ENCODE results near the gene PHETA1.
"Not testable (repeated sequence)": the region's sequence is repeated elsewhere in the genome, so short reads cannot be mapped to it uniquely, and the experiment has no call there.

The PHETA1 gene

DNA sequence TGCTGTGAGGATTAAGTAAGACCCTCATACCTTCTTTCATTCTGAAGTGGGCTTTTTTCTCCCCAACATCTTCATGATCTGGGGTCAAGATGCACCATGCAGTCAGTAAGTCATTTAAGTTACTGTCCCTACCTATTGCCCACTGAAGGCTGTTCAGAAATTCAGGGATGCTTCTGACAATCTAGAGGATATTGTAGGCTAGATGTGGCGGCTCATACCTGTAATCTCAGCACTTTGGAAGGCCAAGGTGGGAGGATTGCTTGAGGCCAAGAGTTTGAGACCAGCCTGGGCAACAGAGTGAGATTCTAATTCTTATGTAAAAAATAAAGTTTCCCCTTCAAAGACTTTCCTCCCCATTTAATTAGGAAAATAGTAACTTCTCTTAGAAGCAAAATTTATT, 28.7 kb downstream of the PHETA1 start:
- Histone ChIP-seq H3K27me3 (ENCODE audit: control insufficient read depth in 2 of 2, insufficient read depth in 2 of 2, low read length in 2 of 2) (no peaks in the 10 kb centered on the region), H3K9me3 (ENCODE audit: control insufficient read depth in 2 of 2, low read length in 2 of 2) (no peaks in the 10 kb centered on the region), H3K36me3 (ENCODE audit: control insufficient read depth in 2 of 2, insufficient read depth in 2 of 2, low read length in 2 of 2) (no peaks in the 10 kb centered on the region), H3K27ac (ENCODE audit: low read depth in 2 of 2, low read length in 2 of 2) (no peak overlapping the region), H3K4me1 (ENCODE audit: control insufficient read depth in 2 of 2, insufficient read depth in 2 of 2, low read length in 2 of 2) (no peaks in the 10 kb centered on the region), H3K4me3 (ENCODE audit: low read length in 2 of 2) (no peak overlapping the region), H3K9ac (ENCODE audit: low read depth in 1 of 2, low read length in 2 of 2) (no peak overlapping the region)

DNA sequence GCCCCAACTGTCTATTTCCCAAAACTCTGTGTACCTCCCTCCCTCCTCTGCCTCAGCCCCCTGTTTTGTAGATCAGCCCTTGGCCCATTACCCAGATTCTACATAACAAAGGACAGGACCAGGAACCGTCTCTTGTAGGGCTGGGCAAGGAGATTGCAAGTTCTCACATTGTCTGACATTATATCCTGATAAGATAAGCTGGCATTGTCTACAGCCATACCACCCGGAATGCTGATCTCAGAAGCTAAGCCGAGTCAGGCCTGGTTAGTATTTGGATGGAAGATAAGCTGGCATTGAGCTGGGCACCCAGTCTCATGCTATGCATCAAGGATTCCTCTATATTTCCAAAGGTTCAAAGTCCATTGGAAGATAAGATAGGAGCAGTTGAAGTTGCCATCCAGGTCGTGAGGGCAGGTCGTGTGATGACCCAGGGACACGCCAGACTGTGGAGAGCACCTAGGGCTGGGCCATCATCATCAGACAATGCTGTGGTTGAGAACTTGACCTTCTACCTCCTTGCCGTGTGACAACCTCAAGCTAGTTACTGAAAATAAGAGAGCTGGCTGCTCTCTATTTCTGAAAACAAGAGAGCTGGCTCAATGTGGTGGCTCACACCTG, 29.5 kb downstream of the PHETA1 start:
- H3K9ac ChIP-seq (ENCODE audit: low read depth in 1 of 2, low read length in 2 of 2): no peak overlapping the region
- H3K27ac ChIP-seq (ENCODE audit: low read depth in 2 of 2, low read length in 2 of 2): no peak overlapping the region
- no peaks in the 10 kb centered on the region for H3K36me3 ChIP-seq (ENCODE audit: control insufficient read depth in 2 of 2, insufficient read depth in 2 of 2, low read length in 2 of 2)
- no peak overlapping the region for H3K4me3 ChIP-seq (ENCODE audit: low read length in 2 of 2)
- no peaks in the 10 kb centered on the region for H3K4me1 ChIP-seq (ENCODE audit: control insufficient read depth in 2 of 2, insufficient read depth in 2 of 2, low read length in 2 of 2)
- H3K9me3 ChIP-seq (ENCODE audit: control insufficient read depth in 2 of 2, low read length in 2 of 2): no peaks in the 10 kb centered on the region
- H3K27me3 ChIP-seq (ENCODE audit: control insufficient read depth in 2 of 2, insufficient read depth in 2 of 2, low read length in 2 of 2): no peaks in the 10 kb centered on the region

DNA sequence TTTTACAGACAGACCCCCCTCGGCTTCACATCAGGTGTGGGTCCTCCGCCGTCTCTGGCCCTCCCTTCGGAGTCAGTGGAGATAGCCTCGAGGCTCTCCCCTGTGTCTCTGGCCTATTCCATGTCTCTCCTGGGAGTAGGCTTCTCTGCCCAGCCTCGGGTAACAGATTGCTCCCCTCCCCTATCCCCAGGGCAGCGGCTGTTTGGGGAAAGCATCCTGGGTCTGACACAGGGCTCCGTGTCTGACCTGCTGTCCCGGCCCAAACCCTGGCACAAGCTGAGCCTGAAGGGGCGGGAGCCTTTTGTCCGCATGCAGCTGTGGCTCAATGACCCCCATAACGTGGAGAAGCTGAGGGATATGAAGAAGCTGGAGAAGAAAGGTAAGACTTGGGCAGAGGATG, 30.8 kb downstream of the PHETA1 start:
- Histone ChIP-seq H3K27me3 (ENCODE audit: control insufficient read depth in 2 of 2, insufficient read depth in 2 of 2, low read length in 2 of 2) (no peaks in the 10 kb centered on the region), H3K27ac (ENCODE audit: low read depth in 2 of 2, low read length in 2 of 2) (no peak overlapping the region), H3K9me3 (ENCODE audit: control insufficient read depth in 2 of 2, low read length in 2 of 2) (no peaks in the 10 kb centered on the region)

DNA sequence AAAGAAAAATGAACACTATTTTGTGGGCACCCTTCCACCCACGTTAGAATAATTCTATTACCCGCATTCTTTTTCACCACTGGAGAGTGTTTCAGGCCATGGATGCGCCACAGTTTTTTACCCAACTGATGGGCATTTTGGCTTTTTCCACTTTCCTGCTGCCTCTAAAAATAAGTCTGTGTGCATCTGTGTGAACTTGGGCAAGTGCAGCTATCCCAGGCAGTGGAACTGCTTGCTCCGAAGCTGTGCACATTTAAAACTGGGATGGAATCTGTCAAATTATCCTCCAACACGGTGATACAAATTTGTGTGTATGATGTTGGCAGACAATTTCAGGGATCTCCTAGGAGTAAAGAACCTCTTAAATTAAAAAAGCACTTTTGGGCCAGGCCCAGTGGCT, 31.5 kb downstream of the PHETA1 start:
- no peaks in the 10 kb centered on the region for H3K4me1 ChIP-seq (ENCODE audit: control insufficient read depth in 2 of 2, insufficient read depth in 2 of 2, low read length in 2 of 2)
- H3K27me3 ChIP-seq (ENCODE audit: control insufficient read depth in 2 of 2, insufficient read depth in 2 of 2, low read length in 2 of 2): no peaks in the 10 kb centered on the region
- no peaks in the 10 kb centered on the region for H3K36me3 ChIP-seq (ENCODE audit: control insufficient read depth in 2 of 2, insufficient read depth in 2 of 2, low read length in 2 of 2)
- H3K9me3 ChIP-seq (ENCODE audit: control insufficient read depth in 2 of 2, low read length in 2 of 2): no peaks in the 10 kb centered on the region
- H3K4me3 ChIP-seq (ENCODE audit: low read length in 2 of 2): no peak overlapping the region
- H3K9ac ChIP-seq (ENCODE audit: low read depth in 1 of 2, low read length in 2 of 2): no peak overlapping the region
- no peak overlapping the region for H3K27ac ChIP-seq (ENCODE audit: low read depth in 2 of 2, low read length in 2 of 2)

More for the DNA sequence above, 30.8 kb downstream of the PHETA1 start:
- no peak overlapping the region for H3K9ac ChIP-seq (ENCODE audit: low read depth in 1 of 2, low read length in 2 of 2)
- no peaks in the 10 kb centered on the region for H3K36me3 ChIP-seq (ENCODE audit: control insufficient read depth in 2 of 2, insufficient read depth in 2 of 2, low read length in 2 of 2)
- no peaks in the 10 kb centered on the region for H3K4me1 ChIP-seq (ENCODE audit: control insufficient read depth in 2 of 2, insufficient read depth in 2 of 2, low read length in 2 of 2)
- no peak overlapping the region for H3K4me3 ChIP-seq (ENCODE audit: low read length in 2 of 2)

DNA sequence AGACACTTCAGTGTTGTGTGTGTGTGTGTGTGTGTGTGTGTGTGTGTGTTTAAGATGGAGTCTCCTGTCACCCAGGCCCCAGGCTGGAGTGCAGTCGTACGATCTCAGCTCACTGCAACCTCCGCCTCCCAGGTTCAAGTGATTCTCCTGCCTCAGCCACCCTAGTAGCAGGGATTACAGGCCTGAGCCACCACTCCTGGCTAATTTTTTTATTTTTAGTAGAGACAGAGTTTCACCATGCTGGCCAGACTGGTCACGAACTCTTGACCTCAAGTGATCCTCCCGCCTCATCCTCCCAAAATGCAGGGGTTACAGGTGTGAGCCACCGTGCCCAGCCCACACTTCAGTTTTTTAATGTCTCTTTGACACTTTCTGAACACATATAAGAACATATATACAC, 32.5 kb downstream of the PHETA1 start:
- H3K9ac ChIP-seq (ENCODE audit: low read depth in 1 of 2, low read length in 2 of 2); H3K9me3 ChIP-seq (ENCODE audit: control insufficient read depth in 2 of 2, low read length in 2 of 2); H3K36me3 ChIP-seq (ENCODE audit: control insufficient read depth in 2 of 2, insufficient read depth in 2 of 2, low read length in 2 of 2); H3K4me3 ChIP-seq (ENCODE audit: low read length in 2 of 2); H3K4me1 ChIP-seq (ENCODE audit: control insufficient read depth in 2 of 2, insufficient read depth in 2 of 2, low read length in 2 of 2); H3K27ac ChIP-seq (ENCODE audit: low read depth in 2 of 2, low read length in 2 of 2); H3K27me3 ChIP-seq (ENCODE audit: control insufficient read depth in 2 of 2, insufficient read depth in 2 of 2, low read length in 2 of 2): not testable (repeated sequence)

DNA sequence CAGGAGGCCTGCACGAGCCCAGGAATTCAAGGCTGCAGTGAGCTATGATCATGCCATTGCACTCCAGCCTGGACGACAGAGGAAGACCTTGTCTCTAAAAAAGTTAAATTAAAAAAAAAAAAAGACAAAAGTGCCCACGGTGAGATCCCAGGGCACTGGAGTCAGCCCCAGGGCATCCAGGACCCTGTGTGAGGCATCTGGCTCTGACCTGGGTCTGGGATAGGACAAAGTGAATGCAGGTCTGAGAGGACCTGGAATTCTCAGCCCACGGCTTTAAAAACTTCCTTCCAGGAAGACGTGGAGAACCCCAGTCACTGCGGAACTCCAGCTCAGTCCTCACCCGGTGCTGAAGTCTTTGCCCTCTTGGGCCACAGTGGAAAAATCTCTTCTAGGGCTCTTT, 33.1 kb downstream of the PHETA1 start:
- Histone ChIP-seq H3K4me3 (ENCODE audit: low read length in 2 of 2) (no peak overlapping the region), H3K4me1 (ENCODE audit: control insufficient read depth in 2 of 2, insufficient read depth in 2 of 2, low read length in 2 of 2) (no peaks in the 10 kb centered on the region), H3K9ac (ENCODE audit: low read depth in 1 of 2, low read length in 2 of 2) (no peak overlapping the region), H3K27ac (ENCODE audit: low read depth in 2 of 2, low read length in 2 of 2) (no peak overlapping the region), H3K36me3 (ENCODE audit: control insufficient read depth in 2 of 2, insufficient read depth in 2 of 2, low read length in 2 of 2) (no peaks in the 10 kb centered on the region), H3K27me3 (ENCODE audit: control insufficient read depth in 2 of 2, insufficient read depth in 2 of 2, low read length in 2 of 2) (no peaks in the 10 kb centered on the region), H3K9me3 (ENCODE audit: control insufficient read depth in 2 of 2, low read length in 2 of 2) (no peaks in the 10 kb centered on the region)

DNA sequence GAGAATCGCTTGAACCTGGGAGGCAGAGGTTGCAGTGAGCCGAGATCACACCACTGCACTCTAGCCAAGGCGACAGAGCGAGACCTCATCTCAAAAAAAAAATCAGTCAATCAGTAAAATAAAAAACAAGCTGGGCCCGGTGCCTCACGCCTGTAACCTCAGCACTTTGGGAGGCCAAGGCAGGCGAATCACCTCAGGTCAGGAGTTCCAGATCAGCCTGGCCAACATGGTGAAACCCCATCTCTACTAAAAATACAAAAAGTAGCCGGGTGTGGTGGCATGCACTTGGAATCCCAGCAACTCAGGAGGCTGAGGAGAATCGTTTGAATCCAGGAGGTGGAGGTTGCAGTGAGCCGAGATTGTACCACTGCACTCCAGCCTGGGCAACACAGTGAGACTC, 33.6 kb downstream of the PHETA1 start:
- not testable (repeated sequence) for H3K9ac ChIP-seq (ENCODE audit: low read depth in 1 of 2, low read length in 2 of 2); H3K36me3 ChIP-seq (ENCODE audit: control insufficient read depth in 2 of 2, insufficient read depth in 2 of 2, low read length in 2 of 2); H3K27ac ChIP-seq (ENCODE audit: low read depth in 2 of 2, low read length in 2 of 2); H3K4me3 ChIP-seq (ENCODE audit: low read length in 2 of 2); H3K9me3 ChIP-seq (ENCODE audit: control insufficient read depth in 2 of 2, low read length in 2 of 2); H3K27me3 ChIP-seq (ENCODE audit: control insufficient read depth in 2 of 2, insufficient read depth in 2 of 2, low read length in 2 of 2); H3K4me1 ChIP-seq (ENCODE audit: control insufficient read depth in 2 of 2, insufficient read depth in 2 of 2, low read length in 2 of 2)

DNA sequence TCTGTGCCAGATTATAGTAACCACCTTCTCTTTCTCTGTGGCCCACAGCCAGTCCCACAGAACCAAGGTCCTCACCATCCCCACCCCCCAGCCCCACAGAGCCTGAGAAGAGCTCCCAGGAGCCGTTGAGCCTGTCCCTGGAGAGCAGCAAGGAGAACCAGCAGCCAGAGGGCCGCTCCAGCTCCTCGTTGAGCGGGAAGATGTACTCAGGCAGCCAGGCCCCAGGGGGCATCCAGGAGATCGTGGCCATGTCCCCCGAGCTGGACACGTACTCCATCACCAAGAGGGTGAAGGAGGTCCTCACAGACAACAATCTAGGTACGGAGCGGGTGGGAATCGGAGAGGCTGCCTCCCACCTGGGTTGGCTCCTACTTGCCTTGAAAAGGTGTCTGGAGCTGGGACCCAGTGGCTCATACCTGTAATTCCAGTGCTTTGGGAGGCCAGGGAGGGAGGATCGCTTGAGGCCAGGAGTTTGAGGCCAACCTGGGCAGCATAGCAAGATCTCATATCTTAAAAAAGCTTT, 34.4 kb downstream of the PHETA1 start:
- Histone ChIP-seq H3K9me3 (ENCODE audit: control insufficient read depth in 2 of 2, low read length in 2 of 2) (no peaks in the 10 kb centered on the region), H3K9ac (ENCODE audit: low read depth in 1 of 2, low read length in 2 of 2) (no peak overlapping the region), H3K4me3 (ENCODE audit: low read length in 2 of 2) (no peak overlapping the region), H3K4me1 (ENCODE audit: control insufficient read depth in 2 of 2, insufficient read depth in 2 of 2, low read length in 2 of 2) (no peaks in the 10 kb centered on the region), H3K27ac (ENCODE audit: low read depth in 2 of 2, low read length in 2 of 2) (no peak overlapping the region), H3K27me3 (ENCODE audit: control insufficient read depth in 2 of 2, insufficient read depth in 2 of 2, low read length in 2 of 2) (no peaks in the 10 kb centered on the region), H3K36me3 (ENCODE audit: control insufficient read depth in 2 of 2, insufficient read depth in 2 of 2, low read length in 2 of 2) (no peaks in the 10 kb centered on the region)

DNA sequence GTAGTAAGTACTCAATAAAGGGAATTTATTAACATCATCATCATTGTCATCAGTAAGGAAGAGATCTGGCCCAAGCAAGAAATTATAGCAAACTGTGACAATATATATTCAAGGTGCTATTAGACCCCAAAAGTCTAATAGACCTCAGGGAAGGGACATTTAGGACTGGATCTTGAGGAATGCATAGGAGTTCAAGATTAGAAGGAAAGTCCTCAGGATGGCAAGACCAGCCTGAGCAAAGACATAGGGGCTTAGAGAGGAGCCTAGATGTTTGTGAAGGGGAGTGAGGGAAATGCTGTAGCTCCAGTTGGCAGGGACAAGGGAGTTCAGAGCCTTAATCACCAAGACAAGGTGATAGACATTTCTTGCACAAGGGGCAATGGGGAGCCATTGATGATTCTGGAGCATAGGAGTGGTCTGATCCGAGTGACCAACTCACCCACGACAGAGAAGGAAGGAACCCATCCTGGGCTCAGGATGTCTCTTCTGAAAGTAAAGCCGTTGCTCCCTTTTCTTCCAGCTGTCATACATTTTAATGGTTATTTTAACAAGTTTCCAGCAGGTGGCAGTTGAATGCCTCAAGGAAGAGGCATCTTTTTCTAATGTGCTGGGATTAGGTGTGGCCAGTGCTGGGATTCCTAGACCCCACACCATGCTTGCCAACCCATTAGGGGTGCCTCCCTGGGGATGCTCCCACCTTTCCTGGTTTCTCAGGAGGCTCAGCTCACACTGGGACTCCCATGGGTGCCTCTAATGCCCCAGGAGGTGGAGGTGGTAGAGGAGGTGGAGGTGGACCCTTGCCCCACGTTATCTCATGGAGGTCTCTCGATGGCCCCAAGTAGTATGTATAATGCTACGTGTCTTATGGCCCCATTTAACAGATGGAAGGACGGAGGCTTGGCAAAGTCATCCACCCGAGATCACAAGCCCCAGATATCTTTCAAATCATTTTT, 37.8 kb downstream of the PHETA1 start:
- no peak overlapping the region for H3K4me3 ChIP-seq (ENCODE audit: low read length in 2 of 2)
- no peak overlapping the region for H3K9ac ChIP-seq (ENCODE audit: low read depth in 1 of 2, low read length in 2 of 2)
- H3K27ac ChIP-seq (ENCODE audit: low read depth in 2 of 2, low read length in 2 of 2): no peak overlapping the region
- no peaks in the 10 kb centered on the region for H3K9me3 ChIP-seq (ENCODE audit: control insufficient read depth in 2 of 2, low read length in 2 of 2)
- no peaks in the 10 kb centered on the region for H3K4me1 ChIP-seq (ENCODE audit: control insufficient read depth in 2 of 2, insufficient read depth in 2 of 2, low read length in 2 of 2)
- no peaks in the 10 kb centered on the region for H3K36me3 ChIP-seq (ENCODE audit: control insufficient read depth in 2 of 2, insufficient read depth in 2 of 2, low read length in 2 of 2)
- no peaks in the 10 kb centered on the region for H3K27me3 ChIP-seq (ENCODE audit: control insufficient read depth in 2 of 2, insufficient read depth in 2 of 2, low read length in 2 of 2)

DNA sequence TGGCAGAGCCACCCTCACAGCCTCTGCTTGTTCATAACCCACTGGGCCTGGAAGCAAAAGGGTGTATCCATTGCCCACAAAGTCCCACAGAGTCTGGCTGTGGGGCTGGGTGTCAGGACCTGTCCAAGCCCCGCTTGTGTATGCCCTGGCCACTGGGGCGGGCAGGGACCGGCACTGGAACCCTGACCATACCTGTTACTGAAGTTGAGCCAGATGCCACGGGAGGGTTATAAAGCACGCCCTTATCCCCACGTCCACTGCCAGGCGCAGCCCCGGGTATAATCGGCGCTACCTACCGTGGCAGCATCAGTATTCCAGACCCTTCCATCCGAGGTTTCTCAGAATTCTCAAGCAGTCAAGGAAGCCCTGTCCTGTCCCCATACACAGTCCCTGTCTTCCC, 40.8 kb downstream of the PHETA1 start:
- H3K9me3 ChIP-seq (ENCODE audit: control insufficient read depth in 2 of 2, low read length in 2 of 2): no peaks in the 10 kb centered on the region
- H3K4me1 ChIP-seq (ENCODE audit: control insufficient read depth in 2 of 2, insufficient read depth in 2 of 2, low read length in 2 of 2): no peaks in the 10 kb centered on the region
- H3K4me3 ChIP-seq (ENCODE audit: low read length in 2 of 2): no peak overlapping the region
- no peaks in the 10 kb centered on the region for H3K36me3 ChIP-seq (ENCODE audit: control insufficient read depth in 2 of 2, insufficient read depth in 2 of 2, low read length in 2 of 2)
- no peak overlapping the region for H3K9ac ChIP-seq (ENCODE audit: low read depth in 1 of 2, low read length in 2 of 2)
- no peaks in the 10 kb centered on the region for H3K27me3 ChIP-seq (ENCODE audit: control insufficient read depth in 2 of 2, insufficient read depth in 2 of 2, low read length in 2 of 2)
- no peak overlapping the region for H3K27ac ChIP-seq (ENCODE audit: low read depth in 2 of 2, low read length in 2 of 2)
